ENCODE results near the gene BTBD16.

DNA sequence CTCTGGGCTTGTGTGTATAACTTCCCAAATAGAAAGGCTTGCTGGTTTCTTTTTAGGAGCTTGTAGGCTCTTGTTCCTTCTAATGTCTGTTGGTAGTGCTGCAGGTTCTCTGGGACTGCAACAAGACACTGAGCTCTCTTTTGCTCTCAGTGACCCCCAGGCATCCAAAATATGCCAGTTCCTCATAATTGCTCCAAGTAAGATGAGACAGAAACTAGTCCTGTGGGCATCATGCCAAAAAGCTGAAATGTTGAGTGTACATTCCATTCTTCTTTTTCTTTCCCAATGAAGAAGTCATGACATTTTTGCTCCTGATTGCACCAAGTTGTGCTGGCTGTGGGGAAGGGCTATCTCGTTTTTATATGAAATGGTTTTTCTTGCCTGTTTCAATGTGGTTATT is 7.1 kb upstream of the BTBD16 start:
- TF ChIP-seq POLR2A (IDR thresholded peaks at IDR 0.05) = no peak
- no peak for TF ChIP-seq CTCF (IDR thresholded peaks at IDR 0.05)
- TF ChIP-seq POLR2AphosphoS5 (IDR thresholded peaks at IDR 0.05) = no peak
- no peak for TF ChIP-seq EP300 (IDR thresholded peaks at IDR 0.05)

Data from stomach (tissue), 4 donors.